H9 (cell line): Measurements from ENCODE around the gene ITPR2. TPM values are rescaled to one million over a fixed set of nuclear protein-coding genes. Genes with fewer than 3 reads are reported as not detected.

Experiments used
- DNase-seq: peaks from one replicate; pipeline ENCODE4 v3.0.0-alpha.2; 2017
- H2AFZ ChIP-seq: one replicate; pipeline ENCODE4 v1.6.1; 2013; ENCODE audit warnings: mild to moderate bottlenecking, low read length, control low read depth, moderate library complexity
- H2AK5ac ChIP-seq: 2 replicates; pipeline ENCODE4 v1.6.1; 2013; ENCODE audit warnings: low read length, control low read depth, mixed read lengths; ENCODE audit not compliant: insufficient read length
- H2BK120ac ChIP-seq: one replicate; pipeline ENCODE4 v1.6.1; 2013; ENCODE audit warnings: low read depth, mild to moderate bottlenecking, low read length, control low read depth, inconsistent platforms; ENCODE audit not compliant: poor library complexity, severe bottlenecking
- H2BK12ac ChIP-seq: 2 replicates; pipeline ENCODE4 v1.6.1; 2013; ENCODE audit warnings: low read length, control low read depth, mixed read lengths, low read depth; ENCODE audit not compliant: insufficient read length
- H2BK15ac ChIP-seq: 2 replicates; pipeline ENCODE4 v1.6.1; 2013; ENCODE audit warnings: low read depth, low read length, control low read depth
- H2BK20ac ChIP-seq: one replicate; pipeline ENCODE4 v1.6.1; 2013; ENCODE audit warnings: low read depth, mild to moderate bottlenecking, low read length, control low read depth, inconsistent platforms; ENCODE audit not compliant: poor library complexity, severe bottlenecking
- H2BK5ac ChIP-seq: 2 replicates; pipeline ENCODE4 v1.6.1; 2013; ENCODE audit warnings: low read length, control low read depth, mixed read lengths; ENCODE audit not compliant: insufficient read length
- H3K14ac ChIP-seq: 2 replicates; pipeline ENCODE4 v1.6.1; 2013; ENCODE audit warnings: low read length, control low read depth; ENCODE audit not compliant: insufficient read depth
- H3K18ac ChIP-seq: 2 replicates; pipeline ENCODE4 v1.6.1; 2013; ENCODE audit warnings: low read depth, mild to moderate bottlenecking, mixed read lengths, low read length, control low read depth; ENCODE audit not compliant: insufficient read length
- H3K23ac ChIP-seq: 2 replicates; pipeline ENCODE4 v1.6.1; 2013; ENCODE audit warnings: low read length, control low read depth, mixed read lengths, low read depth; ENCODE audit not compliant: insufficient read length
- H3K23me2 ChIP-seq: 2 replicates; pipeline ENCODE4 v1.6.1; 2013; ENCODE audit warnings: low read depth, mild to moderate bottlenecking, mixed read lengths, low read length, control low read depth; ENCODE audit not compliant: insufficient read length, poor library complexity, severe bottlenecking
- H3K27ac ChIP-seq: 2 replicates; pipeline ENCODE4 v1.5.1; 2013; ENCODE audit warnings: low read length, control low read depth, mixed read lengths, low read depth; ENCODE audit not compliant: insufficient read length
- H3K27me3 ChIP-seq: 2 replicates; pipeline ENCODE4 v1.6.1; 2013; ENCODE audit warnings: low read length, control low read depth, inconsistent platforms; ENCODE audit not compliant: insufficient read depth
- H3K4ac ChIP-seq: 2 replicates; pipeline ENCODE4 v1.6.1; 2013; ENCODE audit warnings: low read depth, mild to moderate bottlenecking, control low read depth, inconsistent platforms, low read length, moderate library complexity
- H3K4me1 ChIP-seq: 2 replicates; pipeline ENCODE4 v1.6.1; 2013; ENCODE audit warnings: low read length, control low read depth, inconsistent platforms; ENCODE audit not compliant: insufficient read depth
- H3K4me2 ChIP-seq: 2 replicates; pipeline ENCODE4 v1.6.1; 2013; ENCODE audit warnings: low read length, control low read depth, mixed read lengths; ENCODE audit not compliant: insufficient read length, insufficient read depth
- H3K56ac ChIP-seq: 2 replicates; pipeline ENCODE4 v1.6.1; 2013; ENCODE audit warnings: low read depth, mild to moderate bottlenecking, mixed read lengths, low read length, control low read depth; ENCODE audit not compliant: insufficient read length
- H3K79me1 ChIP-seq: 2 replicates; pipeline ENCODE4 v1.6.1; 2013; ENCODE audit warnings: low read depth, mild to moderate bottlenecking, moderate library complexity, low read length, control low read depth, inconsistent platforms; ENCODE audit not compliant: insufficient read depth, poor library complexity, severe bottlenecking
- H3K79me2 ChIP-seq: 2 replicates; pipeline ENCODE4 v1.6.1; 2013; ENCODE audit warnings: low read length, control low read depth, inconsistent platforms; ENCODE audit not compliant: insufficient read depth
- H3K9ac ChIP-seq: 2 replicates; pipeline ENCODE4 v1.6.1; 2013; ENCODE audit warnings: low read length, control low read depth, mixed read lengths; ENCODE audit not compliant: insufficient read length; ENCODE audit errors: extremely low read depth
- H3K9me3 ChIP-seq: one replicate; pipeline ENCODE4 v1.6.1; 2013; ENCODE audit warnings: low read depth, low read length, inconsistent platforms; ENCODE audit not compliant: control insufficient read depth
- H3T11ph ChIP-seq: one replicate; pipeline ENCODE4 v1.6.1; 2013; ENCODE audit warnings: mild to moderate bottlenecking, low read length, control low read depth, inconsistent platforms
- H4K20me1 ChIP-seq: one replicate; pipeline ENCODE4 v1.6.1; 2013; ENCODE audit not compliant: control insufficient read depth, insufficient read length, insufficient read depth
- H4K5ac ChIP-seq: 2 replicates; pipeline ENCODE4 v1.6.1; 2013; ENCODE audit warnings: low read depth, mild to moderate bottlenecking, mixed read lengths, low read length, control low read depth; ENCODE audit not compliant: insufficient read length
- H4K8ac ChIP-seq: replicated peaks from 2 replicates; pipeline ENCODE4 v1.6.1; 2013; ENCODE audit warnings: low read length, control low read depth, mixed read lengths, low read depth; ENCODE audit not compliant: insufficient read length
- H4K91ac ChIP-seq: 2 replicates; pipeline ENCODE4 v1.6.1; 2013; ENCODE audit warnings: low read depth, mild to moderate bottlenecking, moderate library complexity, mixed read lengths, low read length, control low read depth; ENCODE audit not compliant: insufficient read length
- H3K27ac Mint-ChIP-seq, 3 experiments: 2 replicates in 2 of 3; 3 replicates in 1 of 3; pipeline ENCODE4 v1.8.0; 2020 to 2021; ENCODE audit warnings: mixed read lengths in 3 of 3, mild to moderate bottlenecking in 1 of 3, moderate library complexity in 1 of 3
- H3K27me3 Mint-ChIP-seq: 2 replicates; pipeline ENCODE4 v1.8.0; 2021; ENCODE audit warnings: low read depth, mild to moderate bottlenecking, moderate library complexity, mixed read lengths
- H3K36me3 Mint-ChIP-seq, 3 experiments: 2 replicates in 2 of 3; 3 replicates in 1 of 3; pipeline ENCODE4 v1.8.0; 2020 to 2021; ENCODE audit warnings: low read depth in 3 of 3, mixed read lengths in 3 of 3; ENCODE audit not compliant: insufficient read depth in 1 of 3
- H3K4me1 Mint-ChIP-seq, 2 experiments: 2 replicates each; pipeline ENCODE4 v1.8.0; 2020; ENCODE audit warnings: mixed read lengths in 2 of 2
- H3K4me3 Mint-ChIP-seq, 2 experiments: 2 replicates in 1 of 2; 3 replicates in 1 of 2; pipeline ENCODE4 v1.8.0; 2020 to 2021; ENCODE audit warnings: mild to moderate bottlenecking in 2 of 2, mixed read lengths in 2 of 2, moderate library complexity in 1 of 2
- H3K9me3 Mint-ChIP-seq, 2 experiments: 2 replicates in 1 of 2; 3 replicates in 1 of 2; pipeline ENCODE4 v1.8.0; 2020; ENCODE audit warnings: mild to moderate bottlenecking in 2 of 2, mixed read lengths in 2 of 2, moderate library complexity in 1 of 2
- WGBS: extraction: QIAGEN DNeasy Blood & Tissue Kit; methylation state at CpG from one replicate; pipeline ENCODE4 v1.1.7; 2013; ENCODE audit warnings: missing lambda C conversion rate, low lambda C conversion rate, mixed read lengths; ENCODE audit not compliant: insufficient read length; ENCODE audit errors: extremely low coverage; 5-methylcytosine and 5-hydroxymethylcytosine counted together
- total RNA-seq: library from RNA; stranded (reverse); gene quantifications from 2 replicates; pipeline ENCODE4 v1.2.1, GENCODE V29; 2021
- TF ChIP-seq, protein P1 (sequence below): fragments of 200-600 bp; sonication (generic); conservative IDR thresholded peaks from 3 replicates; pipeline ENCODE4 v1.8.0; 2021; ENCODE audit warnings: antibody characterized with exemption, mild to moderate bottlenecking

The ITPR2 gene
- total RNA-seq, 1 experiment from 2014 or later, result 14.8 TPM

DNA sequence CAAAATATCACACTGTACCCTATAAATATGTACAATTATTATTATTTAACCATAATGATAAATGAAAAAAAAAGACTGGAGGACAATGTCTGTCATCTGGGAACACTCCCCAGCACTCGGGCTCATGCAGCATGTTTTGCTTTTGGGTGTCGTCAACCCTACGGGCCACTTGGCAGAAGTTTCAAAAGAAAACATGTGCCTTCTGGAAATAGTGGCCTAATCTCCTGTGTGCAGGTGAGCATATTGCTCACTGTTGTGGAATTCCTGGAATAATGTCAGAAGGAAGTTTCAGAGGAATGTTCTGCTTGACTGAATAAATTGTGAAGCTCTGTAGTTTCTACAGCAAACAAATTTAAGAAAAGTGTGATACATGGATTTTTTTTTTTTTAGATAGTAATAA lies 339.3 kb downstream of the ITPR2 start:
- no peak overlapping the region for H4K5ac ChIP-seq
- peaks cover 10 to 13% (median 13%) of the 10 kb centered on the region in 3 experiments; a peak in 6 of 7 replicates for H3K36me3 Mint-ChIP-seq
- no peak overlapping the region for H3K27ac Mint-ChIP-seq
- no peak overlapping the region for H2BK12ac ChIP-seq
- no peak overlapping the region for H3K56ac ChIP-seq
- H2BK20ac ChIP-seq, result no peak overlapping the region
- no peak overlapping the region for H3K4me3 Mint-ChIP-seq
- H2BK5ac ChIP-seq, result no peak overlapping the region
- no peak for DNase-seq
- no peak overlapping the region for H2AK5ac ChIP-seq
- H3K79me2 ChIP-seq, result no peaks in the 10 kb centered on the region; the same call in 1 of the 2 replicates
- H3K27me3 Mint-ChIP-seq, result no peaks in the 10 kb centered on the region
- no peak overlapping the region for H3K4ac ChIP-seq
- H4K8ac ChIP-seq, result no peak overlapping the region
- H2BK120ac ChIP-seq, result no peak overlapping the region
- H2AFZ ChIP-seq, result no peak overlapping the region
- H3K9me3 Mint-ChIP-seq, result no peaks in the 10 kb centered on the region
- peaks cover 0 to 3% of the 10 kb centered on the region in 2 experiments; a peak in 2 of 4 replicates for H3K4me1 Mint-ChIP-seq
- no peak overlapping the region for H4K91ac ChIP-seq
- no peak overlapping the region for H2BK15ac ChIP-seq
- no peak overlapping the region for H3K14ac ChIP-seq
- H3K9me3 ChIP-seq, result no peaks in the 10 kb centered on the region
- no peaks in the 10 kb centered on the region for H3K27me3 ChIP-seq
- no peak overlapping the region for H3K27ac ChIP-seq
- no peak overlapping the region for H3T11ph ChIP-seq
- no peaks in the 10 kb centered on the region for H4K20me1 ChIP-seq
- WGBS, result no CpG with 5 or more reads among the region's 3 CpGs
- H3K4me1 ChIP-seq, result no peaks in the 10 kb centered on the region
- TF ChIP-seq, protein P1, sequence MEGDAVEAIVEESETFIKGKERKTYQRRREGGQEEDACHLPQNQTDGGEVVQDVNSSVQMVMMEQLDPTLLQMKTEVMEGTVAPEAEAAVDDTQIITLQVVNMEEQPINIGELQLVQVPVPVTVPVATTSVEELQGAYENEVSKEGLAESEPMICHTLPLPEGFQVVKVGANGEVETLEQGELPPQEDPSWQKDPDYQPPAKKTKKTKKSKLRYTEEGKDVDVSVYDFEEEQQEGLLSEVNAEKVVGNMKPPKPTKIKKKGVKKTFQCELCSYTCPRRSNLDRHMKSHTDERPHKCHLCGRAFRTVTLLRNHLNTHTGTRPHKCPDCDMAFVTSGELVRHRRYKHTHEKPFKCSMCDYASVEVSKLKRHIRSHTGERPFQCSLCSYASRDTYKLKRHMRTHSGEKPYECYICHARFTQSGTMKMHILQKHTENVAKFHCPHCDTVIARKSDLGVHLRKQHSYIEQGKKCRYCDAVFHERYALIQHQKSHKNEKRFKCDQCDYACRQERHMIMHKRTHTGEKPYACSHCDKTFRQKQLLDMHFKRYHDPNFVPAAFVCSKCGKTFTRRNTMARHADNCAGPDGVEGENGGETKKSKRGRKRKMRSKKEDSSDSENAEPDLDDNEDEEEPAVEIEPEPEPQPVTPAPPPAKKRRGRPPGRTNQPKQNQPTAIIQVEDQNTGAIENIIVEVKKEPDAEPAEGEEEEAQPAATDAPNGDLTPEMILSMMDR, result no peak
- H3K18ac ChIP-seq, result no peak overlapping the region
- H3K4me2 ChIP-seq, result no peak overlapping the region
- no peak overlapping the region for H3K23ac ChIP-seq
- no peaks in the 10 kb centered on the region for H3K79me1 ChIP-seq
- no peak overlapping the region for H3K9ac ChIP-seq
- no peaks in the 10 kb centered on the region for H3K23me2 ChIP-seq
